Skin epidermis (tissue), 12 donors: ENCODE measurements around the gene FUNDC1.
A peak's percentile ranks its signal among the peaks of the same experiment; 100 is the strongest.
"Not testable (repeated sequence)": the region's sequence is repeated elsewhere in the genome, so short reads cannot be mapped to it uniquely, and the experiment has no call there.

Source experiments
- H3K27ac ChIP-seq, 21 experiments: fragments of 200-600 bp; sonication (generic) in 11 of 21; one replicate each; pipeline ENCODE4 v1.5.0; 2020; ENCODE audit warnings: mild to moderate bottlenecking in 3 of 21, inconsistent platforms in 2 of 21, moderate library complexity in 2 of 21
- H3K4me3 ChIP-seq, 7 experiments: fragments of 200-600 bp; sonication (generic) in 2 of 7; one replicate each; pipeline ENCODE4 v1.5.0; 2020; ENCODE audit warnings: inconsistent platforms in 2 of 7, mild to moderate bottlenecking in 2 of 7, moderate library complexity in 1 of 7

Gene FUNDC1, protein sequence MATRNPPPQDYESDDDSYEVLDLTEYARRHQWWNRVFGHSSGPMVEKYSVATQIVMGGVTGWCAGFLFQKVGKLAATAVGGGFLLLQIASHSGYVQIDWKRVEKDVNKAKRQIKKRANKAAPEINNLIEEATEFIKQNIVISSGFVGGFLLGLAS

DNA sequence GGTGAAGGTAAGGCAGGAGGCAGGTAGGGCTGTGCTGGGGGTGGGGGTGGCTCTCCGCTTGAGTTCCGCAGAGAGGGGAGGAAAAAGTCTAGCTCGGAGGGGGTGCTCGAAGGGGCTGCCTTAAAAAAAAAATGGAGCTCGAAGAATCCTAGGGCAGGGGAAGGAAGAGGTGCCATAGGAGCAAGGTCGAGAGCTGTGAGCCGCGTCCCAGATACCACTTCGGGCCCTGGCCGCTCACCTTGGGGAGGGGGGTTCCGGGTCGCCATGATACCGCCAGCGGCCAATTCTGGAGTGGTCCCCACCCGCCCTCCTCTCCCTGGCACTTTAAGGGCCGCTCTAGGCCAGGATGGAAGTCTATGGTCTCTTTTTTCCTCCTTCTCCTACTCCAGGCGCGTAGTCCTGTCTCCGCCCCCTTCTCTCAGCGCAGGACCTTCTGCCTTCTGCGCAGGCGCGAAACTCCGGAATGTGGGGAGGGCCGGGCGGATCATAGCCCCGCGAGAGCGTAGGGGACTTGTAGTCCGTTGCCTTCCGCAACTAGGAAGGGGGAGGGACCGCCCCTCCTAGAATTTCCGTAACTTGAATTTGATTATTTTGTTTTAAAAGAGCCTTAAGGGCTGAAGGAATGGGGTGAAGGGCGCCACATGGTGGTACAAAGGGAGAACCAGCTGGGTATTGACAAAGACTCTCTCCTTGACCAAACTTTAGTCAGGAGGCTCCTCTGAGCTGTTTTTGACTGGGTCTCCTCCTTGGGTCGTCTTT lies at the start of gene FUNDC1:
FUNDC1 (minus strand) TSS at position 293 of the 759 bp plus-strand sequence; CDS start at position 266, 27 bp downstream.
- H3K27ac ChIP-seq = peak within 1 kb of the TSS in 20 of 21 experiments; percentile 70 to 93 (median 85)
- peak within 1 kb of the TSS; percentile 52 to 65 (median 55) for H3K4me3 ChIP-seq

DNA sequence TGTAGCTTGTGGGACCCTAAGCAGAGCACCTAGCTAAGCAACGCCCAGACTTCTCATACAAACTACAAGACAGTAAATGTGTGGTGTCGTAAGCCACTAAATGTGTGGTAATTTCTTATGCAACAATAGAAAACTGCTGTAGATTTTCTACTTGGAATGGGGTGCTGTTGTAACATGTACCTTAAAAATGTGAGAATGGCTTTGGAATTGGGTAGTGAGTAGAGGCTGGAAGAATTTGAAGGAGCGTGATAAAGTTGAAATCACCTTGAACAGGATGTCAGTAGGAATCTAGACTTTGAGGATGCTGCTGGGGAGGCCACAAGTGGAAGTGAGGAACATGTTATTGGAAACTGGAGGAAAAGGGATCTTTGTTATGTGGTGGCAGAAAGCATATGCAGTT lies 43.2 kb upstream of the FUNDC1 start:
- no peak overlapping the region for H3K27ac ChIP-seq
- H3K4me3 ChIP-seq = no peak overlapping the region

DNA sequence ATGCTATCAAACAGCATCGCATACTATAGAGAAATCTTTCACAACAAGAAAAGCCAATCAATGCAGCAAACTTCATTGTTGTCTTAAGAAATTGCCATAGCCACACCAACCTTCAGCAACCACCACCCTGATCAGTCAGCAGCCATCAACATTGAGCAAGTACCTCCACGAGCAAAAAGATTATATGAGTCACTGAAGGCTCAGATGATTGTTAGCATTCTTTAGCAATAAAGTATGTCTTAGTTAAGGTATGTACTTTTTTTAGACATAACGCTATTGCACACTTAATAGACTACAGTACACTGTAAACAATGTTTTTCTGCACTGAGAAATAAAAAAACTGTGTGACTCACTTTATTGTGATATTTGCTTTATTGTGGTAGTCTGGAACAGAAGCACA lies 37.8 kb upstream of the FUNDC1 start:
- Histone ChIP-seq H3K27ac (no peak overlapping the region), H3K4me3 (no peak overlapping the region)

DNA sequence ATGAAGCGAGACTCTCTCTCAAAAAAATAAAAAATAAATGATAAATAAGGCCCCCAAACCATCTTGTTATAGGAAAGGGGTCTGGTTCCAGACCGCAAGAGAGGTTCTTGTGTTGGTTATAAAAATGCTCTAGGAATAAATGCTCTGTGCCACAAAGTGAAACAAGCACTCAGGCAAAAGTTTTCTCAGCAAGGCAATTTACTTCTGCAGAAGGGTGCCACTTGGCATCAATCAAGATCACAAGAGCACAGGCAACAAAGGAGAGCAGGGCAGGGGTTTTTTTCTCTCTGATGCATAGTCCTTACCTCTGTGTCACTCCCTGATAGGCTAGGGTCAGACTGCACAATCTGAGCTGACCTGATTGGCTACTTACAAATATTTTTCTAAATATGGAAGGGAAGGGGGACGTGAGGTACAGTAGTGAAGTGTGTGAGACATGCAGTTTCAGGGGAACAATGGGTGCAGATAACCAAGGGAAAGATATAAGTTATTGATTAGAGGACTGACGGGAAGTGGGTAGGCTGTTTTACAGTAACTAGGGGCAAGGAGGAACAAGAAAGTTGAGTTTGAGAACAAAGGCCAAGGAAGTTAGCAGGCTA lies 29.8 kb upstream of the FUNDC1 start:
- Histone ChIP-seq H3K27ac (no peak overlapping the region), H3K4me3 (no peak overlapping the region)

DNA sequence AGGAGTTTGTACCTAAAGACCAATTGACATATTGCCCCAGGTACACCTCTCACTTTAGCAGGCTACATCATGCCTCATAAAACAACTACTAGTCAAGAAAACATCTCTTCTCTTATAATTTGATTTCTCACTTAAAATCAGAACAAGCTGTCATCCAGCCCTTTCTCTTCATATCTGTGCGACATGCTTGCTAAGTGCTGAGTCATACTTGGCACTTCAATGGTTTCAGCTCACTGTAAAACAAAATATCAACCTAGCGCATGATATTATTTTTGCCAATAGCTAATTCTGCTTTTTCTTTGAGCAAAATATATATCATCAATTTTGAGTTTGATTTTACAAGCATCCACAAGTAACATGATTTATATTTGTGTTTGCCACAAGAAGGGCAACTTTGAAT lies 27.9 kb upstream of the FUNDC1 start:
- Histone ChIP-seq H3K4me3 (no peak overlapping the region), H3K27ac (no peak overlapping the region)

DNA sequence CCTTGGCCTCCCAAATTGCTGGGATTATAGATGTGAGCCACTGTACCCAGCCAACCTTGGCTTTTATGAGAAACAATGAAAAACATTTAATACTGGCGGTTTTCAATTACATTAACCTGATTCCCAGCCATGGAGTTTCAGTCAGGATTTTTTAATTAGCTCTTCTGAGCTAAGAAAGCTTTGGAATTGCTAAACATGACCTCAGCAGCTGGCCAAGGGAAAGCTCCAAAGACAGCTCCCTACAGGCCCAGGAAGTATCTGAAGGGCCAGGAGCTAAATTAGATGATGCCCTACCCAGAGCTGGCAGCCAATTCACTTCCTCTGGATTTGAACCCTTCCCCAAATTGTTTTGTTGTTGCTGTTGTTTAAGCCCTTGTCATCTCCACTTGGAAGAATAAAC lies 26.5 kb upstream of the FUNDC1 start:
- no peak overlapping the region for H3K4me3 ChIP-seq

DNA sequence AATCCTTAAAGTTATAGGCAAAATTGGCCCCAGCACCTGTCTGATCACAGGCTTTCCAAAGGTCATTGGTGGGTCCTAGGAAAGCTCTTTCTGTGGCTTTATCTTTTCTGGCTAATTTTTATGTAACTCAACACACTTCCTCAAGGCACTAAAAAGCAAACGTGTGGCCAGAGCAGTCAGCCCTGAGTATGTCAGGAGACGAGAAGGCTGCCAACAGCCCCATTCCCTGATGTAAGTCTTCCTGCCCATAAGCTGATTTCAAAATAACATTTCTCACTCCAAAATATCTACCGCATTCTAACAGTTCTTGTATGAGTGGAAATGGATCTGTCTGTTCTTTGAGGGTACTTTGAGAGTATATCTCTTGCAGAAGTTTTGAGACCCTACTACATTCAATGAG lies 25.5 kb upstream of the FUNDC1 start:
- Histone ChIP-seq H3K27ac (no peak overlapping the region), H3K4me3 (no peak overlapping the region)

More for the DNA sequence above, 26.5 kb upstream of the FUNDC1 start:
- no peak overlapping the region for H3K27ac ChIP-seq

DNA sequence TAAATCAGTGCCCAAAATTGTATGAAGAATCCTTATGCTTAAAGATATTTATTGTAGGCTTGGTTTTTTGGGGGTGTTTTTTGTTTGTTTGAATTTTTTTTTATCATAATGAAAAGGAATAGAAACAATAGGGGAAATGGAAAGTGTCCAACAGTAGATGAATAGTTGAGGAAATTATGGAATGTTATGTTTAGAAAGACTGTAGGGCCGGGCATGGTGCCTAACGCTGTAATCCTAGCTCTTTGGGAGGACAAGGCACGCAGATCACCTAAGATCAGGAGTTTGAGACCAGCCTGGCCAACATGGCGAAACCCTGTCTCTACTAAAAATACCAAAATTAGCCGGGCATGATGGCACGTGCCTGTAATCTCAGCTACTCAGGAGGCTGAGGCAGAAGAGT lies 19.2 kb upstream of the FUNDC1 start:
- not testable (repeated sequence) for H3K4me3 ChIP-seq, H3K27ac ChIP-seq

DNA sequence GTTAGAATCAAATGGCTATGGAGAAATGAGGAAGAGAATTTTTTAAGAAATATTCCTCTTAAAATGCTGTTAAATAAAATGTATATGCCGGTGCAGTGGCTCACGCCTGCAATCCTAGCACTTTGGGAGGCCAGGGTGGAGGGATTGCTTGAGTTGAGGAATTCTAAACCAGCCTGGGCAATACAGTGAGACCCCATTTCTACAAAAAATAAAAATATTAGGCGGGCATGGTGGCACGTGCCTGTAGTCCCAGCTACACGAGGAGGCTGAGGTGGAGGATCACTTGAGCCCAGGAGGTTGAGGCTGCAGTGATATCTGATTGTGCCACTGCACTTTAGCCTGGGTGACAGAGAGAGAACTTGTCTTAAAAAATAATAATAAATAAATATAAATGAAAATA lies 7.9 kb upstream of the FUNDC1 start:
- no peak overlapping the region for H3K27ac ChIP-seq
- H3K4me3 ChIP-seq = no peak overlapping the region

DNA sequence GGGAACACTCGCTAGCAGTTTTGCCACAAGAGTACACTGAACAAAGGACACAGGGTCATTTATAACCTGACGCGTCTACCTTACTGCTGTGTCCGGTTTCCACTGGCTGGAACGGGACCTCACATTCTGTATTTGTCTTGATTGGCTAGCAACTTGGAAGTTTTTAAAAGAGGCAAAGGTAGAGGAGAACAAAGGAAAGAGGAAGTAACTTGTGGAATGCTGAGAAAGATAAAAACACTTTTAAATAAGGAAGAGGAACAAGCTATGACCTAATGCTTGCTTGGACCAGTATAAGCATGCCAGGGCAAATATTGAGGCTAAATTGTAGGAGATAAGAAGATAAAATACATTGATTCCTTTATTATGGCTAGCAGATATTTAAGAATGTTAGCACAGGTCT lies 2.8 kb upstream of the FUNDC1 start:
- not testable (repeated sequence) for H3K27ac ChIP-seq, H3K4me3 ChIP-seq

DNA sequence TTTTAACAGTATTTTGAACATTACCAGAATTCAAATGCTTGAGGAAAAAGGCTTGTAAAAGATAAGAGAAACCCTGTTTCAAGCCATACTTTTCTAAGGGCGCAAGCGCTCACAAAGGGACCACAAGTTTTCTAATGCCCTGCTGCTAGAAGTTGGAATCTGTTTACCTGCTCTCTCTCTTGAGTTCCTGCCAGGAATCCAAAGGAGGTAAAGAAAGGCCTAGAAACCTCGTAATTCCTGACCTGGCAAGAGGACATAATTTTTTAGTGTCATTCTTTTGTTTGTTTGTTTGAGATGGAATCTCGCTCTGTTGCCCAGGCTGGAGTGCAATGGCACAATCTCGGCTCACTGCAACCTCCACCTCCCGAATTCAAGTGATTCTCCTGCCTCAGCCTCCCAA lies 1.4 kb upstream of the FUNDC1 start:
- Histone ChIP-seq H3K4me3 (no peak overlapping the region), H3K27ac (no peak overlapping the region)

DNA sequence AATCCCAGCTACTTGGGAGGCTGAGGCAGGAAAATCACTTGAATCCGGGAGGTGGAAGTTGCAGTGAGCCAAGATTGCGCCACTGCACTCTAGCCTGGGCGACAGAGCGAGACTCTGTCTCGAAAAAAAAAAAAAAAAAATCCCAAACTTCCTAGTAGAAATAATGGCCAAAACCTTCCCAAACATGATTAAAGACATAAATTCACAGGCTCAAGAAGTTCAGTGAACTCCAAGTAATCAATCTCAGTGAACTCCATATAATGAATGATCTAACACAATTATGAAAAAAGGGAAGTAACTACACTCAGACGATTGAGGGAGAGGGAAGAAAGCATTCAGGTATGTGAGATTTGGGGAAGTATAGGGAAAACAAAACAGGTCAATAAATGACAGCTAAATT lies 6.5 kb downstream of the FUNDC1 start:
- H3K4me3 ChIP-seq = no peak overlapping the region
- H3K27ac ChIP-seq = no peak overlapping the region

DNA sequence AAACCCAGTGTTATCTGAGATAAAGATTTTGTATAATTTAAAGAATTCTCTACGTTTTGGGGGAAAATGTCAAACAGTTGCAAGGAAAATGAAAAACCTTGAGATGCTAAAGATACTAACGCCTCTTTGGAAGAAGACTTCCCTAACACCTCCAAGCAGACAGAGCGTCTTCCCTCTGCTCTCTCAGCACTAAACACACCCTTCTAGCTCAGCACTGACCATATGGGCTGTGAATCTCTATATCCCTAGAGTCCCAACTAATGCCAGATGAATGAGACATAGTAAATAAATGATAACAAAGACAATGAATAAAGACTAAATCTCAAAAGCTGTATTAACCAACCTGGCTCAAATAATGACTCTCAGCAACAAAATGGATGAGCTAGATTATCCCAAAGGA lies 13.3 kb downstream of the FUNDC1 start:
- Histone ChIP-seq H3K27ac (no peak overlapping the region), H3K4me3 (no peak overlapping the region)

DNA sequence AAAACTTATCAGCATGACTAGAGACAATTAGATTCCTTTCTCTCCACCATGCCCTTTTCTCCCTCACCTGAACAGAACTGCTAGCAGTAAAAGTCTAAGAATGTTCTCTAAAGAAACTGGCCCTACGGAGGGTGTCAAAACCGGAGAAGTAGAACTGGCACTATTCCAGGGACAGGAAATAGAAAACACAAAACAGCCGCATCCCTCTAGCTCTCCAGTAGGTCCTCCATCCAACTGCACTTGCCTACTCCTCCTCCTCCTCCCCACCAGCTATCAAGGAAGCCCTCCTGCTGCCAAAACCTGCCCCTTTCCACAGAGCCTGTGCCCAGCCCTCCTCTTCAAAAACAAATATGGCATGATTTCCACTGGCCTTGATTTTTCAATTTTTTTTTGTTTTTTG lies 28.4 kb downstream of the FUNDC1 start:
- Histone ChIP-seq H3K4me3 (no peak overlapping the region), H3K27ac (no peak overlapping the region)

DNA sequence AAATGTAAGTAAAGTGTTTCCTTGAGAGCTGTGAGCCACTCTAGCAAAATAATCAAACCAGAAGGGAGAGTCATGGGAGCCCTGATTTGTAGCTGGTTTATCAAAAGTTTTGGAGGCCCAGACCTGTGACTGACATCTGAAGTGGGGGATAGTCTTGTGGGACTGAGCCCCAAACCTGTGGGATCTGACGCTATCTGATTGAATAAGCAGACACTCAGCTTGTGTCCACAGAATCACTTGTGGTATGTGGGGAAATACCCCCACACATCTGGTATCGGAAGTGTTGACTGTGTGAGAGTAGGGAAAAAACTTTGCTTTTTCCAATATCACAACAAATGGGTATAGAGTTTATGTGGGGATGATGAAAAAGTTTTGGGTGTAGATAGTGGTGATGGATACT lies 35.4 kb downstream of the FUNDC1 start:
- Histone ChIP-seq H3K4me3 (no peak overlapping the region), H3K27ac (no peak overlapping the region)

DNA sequence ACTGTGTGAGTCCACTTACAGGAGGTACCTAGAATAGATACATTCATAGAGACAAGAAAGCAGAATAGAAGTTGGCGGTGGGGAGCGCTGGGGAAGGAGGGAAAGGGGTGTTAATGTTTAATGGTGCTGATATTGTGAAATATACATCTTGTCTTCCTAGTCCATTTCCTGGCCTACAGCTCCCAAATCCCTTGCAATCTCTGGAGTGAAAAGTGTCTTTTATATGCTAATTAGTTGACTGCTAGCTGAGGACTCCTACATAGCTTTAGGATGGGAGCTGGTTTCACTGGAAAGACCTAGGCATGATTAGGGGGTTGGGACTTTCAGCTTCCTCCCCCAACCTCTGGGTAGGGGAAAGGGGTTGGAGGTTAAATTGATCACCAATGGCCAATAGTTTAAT lies 36.0 kb downstream of the FUNDC1 start:
- H3K27ac ChIP-seq = no peak overlapping the region
- H3K4me3 ChIP-seq = no peak overlapping the region

DNA sequence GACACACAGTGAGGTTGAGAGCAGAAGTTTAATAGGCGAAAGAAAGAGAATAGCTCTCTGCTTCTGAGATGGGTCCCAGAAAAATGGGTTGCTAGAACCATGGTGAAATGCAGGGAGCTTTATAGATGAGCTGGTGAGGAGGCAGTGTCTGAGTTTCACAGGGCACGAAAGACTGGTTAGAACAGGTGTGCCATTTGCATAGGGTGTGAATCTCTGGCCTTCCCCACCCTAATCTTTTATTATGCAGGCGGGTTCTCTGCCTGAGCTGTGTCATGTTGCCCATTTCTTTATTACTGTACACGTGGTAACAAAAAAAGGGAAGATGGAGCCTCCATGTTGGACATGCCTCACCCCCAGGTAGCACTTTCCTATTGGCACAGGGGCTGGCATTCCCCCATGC lies 39.1 kb downstream of the FUNDC1 start:
- peak overlapping the region in 2 of 21 experiments; percentile 5 to 46 for H3K27ac ChIP-seq

DNA sequence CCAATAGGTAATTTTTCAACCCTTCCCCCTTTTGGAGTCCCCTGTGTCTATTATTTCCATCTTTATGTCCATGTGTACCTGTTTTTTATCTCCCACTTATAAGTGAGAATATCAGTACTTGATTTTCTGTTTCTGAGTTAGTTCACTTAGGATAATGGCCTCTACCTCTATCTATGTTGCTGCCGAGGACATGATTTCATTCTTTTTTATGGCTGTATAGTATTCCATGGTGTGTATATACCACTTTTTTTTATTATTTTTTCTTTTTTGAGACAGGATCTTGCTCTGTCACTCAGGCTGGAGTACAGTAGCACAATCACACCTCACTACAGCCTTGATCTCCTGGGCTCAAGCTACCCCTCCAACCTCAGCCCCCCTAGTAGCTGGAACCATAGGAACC lies 47.6 kb downstream of the FUNDC1 start:
- H3K4me3 ChIP-seq = no peak overlapping the region
- H3K27ac ChIP-seq = no peak overlapping the region

More for the DNA sequence above, 39.1 kb downstream of the FUNDC1 start:
- H3K4me3 ChIP-seq = no peak overlapping the region

DNA sequence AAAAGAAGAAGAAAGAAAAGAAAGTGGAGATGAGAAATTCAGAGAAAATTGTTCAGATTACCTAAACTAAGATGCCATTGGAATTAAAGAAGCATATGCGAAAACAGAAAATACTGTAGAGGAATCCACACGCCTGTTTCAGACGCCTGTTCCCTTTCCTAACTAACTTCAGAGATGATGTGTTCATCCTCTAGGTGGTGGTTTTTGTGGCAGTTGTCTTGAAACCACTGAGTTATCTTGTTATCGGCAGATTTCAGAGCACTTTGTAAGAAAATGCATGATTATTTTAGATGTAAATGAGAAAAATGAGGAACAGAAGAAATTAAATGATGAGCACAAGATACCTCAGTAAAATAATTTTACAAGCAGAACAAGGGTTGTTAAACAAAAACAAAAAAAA lies 48.3 kb downstream of the FUNDC1 start:
- Histone ChIP-seq H3K27ac (no peak overlapping the region), H3K4me3 (no peak overlapping the region)

DNA sequence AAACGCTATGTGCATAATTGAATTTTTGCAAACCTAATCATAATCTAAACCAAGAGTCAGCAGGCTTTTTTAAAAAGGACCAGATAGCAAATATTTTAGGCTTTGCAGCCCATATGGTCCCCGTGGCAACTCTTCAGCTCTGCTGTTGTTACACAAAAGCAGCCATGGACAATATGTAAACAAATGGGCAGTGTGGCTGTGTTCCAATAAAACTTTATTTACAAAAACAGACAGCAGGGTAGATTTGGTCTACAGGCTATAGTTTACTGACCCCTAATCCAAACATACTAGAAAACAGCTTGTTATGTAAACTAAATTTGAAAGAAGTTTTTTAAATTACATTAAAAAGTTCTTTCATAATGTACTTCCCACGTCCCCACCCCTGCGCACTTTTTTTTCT lies 53.1 kb downstream of the FUNDC1 start:
- Histone ChIP-seq H3K27ac (no peak overlapping the region), H3K4me3 (no peak overlapping the region)

DNA sequence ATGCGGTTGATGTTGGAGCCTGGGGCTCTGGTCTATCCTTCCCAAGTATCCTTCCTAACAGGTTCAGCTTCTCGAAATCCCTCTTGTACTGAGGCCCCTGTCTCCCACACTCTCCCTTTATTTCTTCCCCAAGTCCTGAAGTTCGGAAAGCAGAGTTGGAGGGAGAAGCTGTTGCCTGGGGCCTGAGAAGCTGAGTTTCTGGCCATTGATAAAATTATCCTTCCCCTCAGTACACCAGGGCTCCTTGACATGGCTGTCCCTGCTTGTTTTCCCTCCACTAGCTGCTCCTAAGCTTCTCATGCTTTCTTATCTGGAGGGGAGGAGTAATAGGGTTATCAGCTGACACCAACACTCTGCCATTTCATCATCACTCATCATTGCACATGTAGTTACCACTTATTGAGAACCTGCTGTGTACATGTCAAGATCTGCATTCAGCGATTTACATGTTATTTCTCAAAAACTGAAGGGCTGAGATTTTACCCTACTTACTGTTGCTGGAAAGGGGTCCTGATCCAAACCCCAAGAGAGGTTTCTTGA lies 58.0 kb downstream of the FUNDC1 start:
- no peak overlapping the region for H3K27ac ChIP-seq
- no peak overlapping the region for H3K4me3 ChIP-seq
